ENCODE data around the gene CCNJL. TPM values are rescaled to one million over a fixed set of nuclear protein-coding genes. Genes with fewer than 3 reads are reported as not detected.
"Not testable (repeated sequence)": the region's sequence is repeated elsewhere in the genome, so short reads cannot be mapped to it uniquely, and the experiment has no call there.

Gene CCNJL
- total and polyA plus RNA-seq, 2 of the 8 experiments (the other 6 are each of a cell fraction or from before 2014, with no cell fraction given): 34.6 to 44.7 TPM

- not testable (repeated sequence) for H3K56ac ChIP-seq (replicated peaks; ENCODE audit: insufficient read length, low read depth, low read length); H4K91ac ChIP-seq (replicated peaks; ENCODE audit: insufficient read length, low read length); H3K23ac ChIP-seq (ENCODE audit: insufficient read length); H3K4me3 ChIP-seq (ENCODE audit: extremely low read depth in 1 of 4, insufficient read depth in 2 of 4, low read depth in 3 of 4, low read length in 4 of 4); DNase-seq (ENCODE audit: low read depth in 1 of 2, low spot score in 2 of 2); H4K20me1 ChIP-seq (replicated peaks in 1 of 2; ENCODE audit: control insufficient read depth in 1 of 2, insufficient read depth in 2 of 2, low read length in 2 of 2); FAIRE-seq; H3K14ac ChIP-seq (ENCODE audit: insufficient read length); H2BK120ac ChIP-seq (replicated peaks; ENCODE audit: low read depth, low read length); H3K79me1 ChIP-seq (ENCODE audit: low read depth, low read length); H3K27me3 ChIP-seq (replicated peaks in 1 of 4; ENCODE audit: control insufficient read depth in 3 of 4, extremely low read depth in 1 of 4, insufficient read depth in 3 of 4, low read length in 3 of 4); H3K9me3 ChIP-seq (ENCODE audit: insufficient read depth in 2 of 2, low read depth in 1 of 2, low read length in 1 of 2); H3K36me3 ChIP-seq (ENCODE audit: control insufficient read depth in 2 of 4, insufficient read depth in 4 of 4, low read length in 3 of 4); H2BK20ac ChIP-seq (ENCODE audit: low read length); H3K18ac ChIP-seq (ENCODE audit: extremely low read depth, low read length); H3K79me2 ChIP-seq (ENCODE audit: control insufficient read depth in 1 of 2, insufficient read depth in 2 of 2, low read length in 2 of 2); H2BK15ac ChIP-seq (ENCODE audit: low read length); H3K9ac ChIP-seq (replicated peaks in 1 of 4; ENCODE audit: extremely low read depth in 1 of 4, low read depth in 3 of 4, low read length in 3 of 4); H2BK12ac ChIP-seq (ENCODE audit: low read depth, low read length); H2AFZ ChIP-seq (ENCODE audit: low read length); H3K4me1 ChIP-seq (replicated peaks in 1 of 4; ENCODE audit: control insufficient read depth in 3 of 4, insufficient read depth in 4 of 4, low read length in 3 of 4); H4K8ac ChIP-seq (ENCODE audit: extremely low read depth, insufficient read depth, low read length); H3K23me2 ChIP-seq (ENCODE audit: low read depth, low read length); H3K4me2 ChIP-seq (ENCODE audit: insufficient read depth in 1 of 2, low read depth in 2 of 2, low read length in 2 of 2); H4K5ac ChIP-seq (ENCODE audit: insufficient read length, low read depth, low read length); H3K4ac ChIP-seq (replicated peaks; ENCODE audit: insufficient read length, low read depth, low read length); H3K27ac ChIP-seq (ENCODE audit: low read depth, low read length); H2BK5ac ChIP-seq (ENCODE audit: low read depth, low read length); H2AK5ac ChIP-seq (ENCODE audit: low read depth, low read length)
- WGBS, 2 experiments (ENCODE audit: extremely low coverage in 1 of 2, insufficient coverage in 1 of 2, insufficient read length in 1 of 2, insufficient replicate concordance in 2 of 2, low coverage in 1 of 2, low lambda C conversion rate in 2 of 2, missing lambda C conversion rate in 1 of 2): 93% methylated on average over 3 of the region's 3 CpGs; no CpG with 5 or more reads in 1 of the 2 experiments
- POLR2A ChIA-PET (ENCODE audit: partially characterized antibody): interaction anchor here (1.2 kb wide), 1 partner anchor 266 kb away, joined by 3 read pairs; no protein-coding TSS in a partner anchor
- CTCF ChIA-PET (ENCODE audit: partially characterized antibody): interaction anchor here (1.1 to 1.8 kb wide), 3 partner anchors 8 to 279 kb away, joined by 5 to 6 read pairs (median 6); no protein-coding TSS in a partner anchor
These were observed 22.4 kb upstream of the CCNJL start for GRCh38 chr5:160334716-160335115.

All from H1 (cell line).